H1 (cell line): Measurements from ENCODE around the gene ACBD6. TPM values are rescaled to one million over a fixed set of nuclear protein-coding genes. Genes with fewer than 3 reads are reported as not detected.

ENCODE experiments used
- BRCA1 ChIP-seq: IDR thresholded peaks from 2 replicates; pipeline ENCODE4 v1.6.1; 2012; ENCODE audit warnings: low read depth, low read length, improper control_type of control experiment
- CHD7 ChIP-seq: fragments of 300-600 bp; sonication (generic); IDR thresholded peaks from 2 replicates; pipeline ENCODE4 v1.7.1; 2012; ENCODE audit warnings: low read length, moderate library complexity, mild to moderate bottlenecking, inconsistent platforms; ENCODE audit not compliant: insufficient replicate concordance
- CTBP2 ChIP-seq: IDR thresholded peaks from 2 replicates; pipeline ENCODE4 v1.7.0; 2011; ENCODE audit warnings: borderline replicate concordance, mild to moderate bottlenecking, moderate library complexity, mixed read lengths, low read length; ENCODE audit not compliant: insufficient read depth, insufficient read length
- HDAC2 ChIP-seq, 2 experiments: fragments of 300-600 bp in 1 of 2; sonication (generic) in 1 of 2; IDR thresholded peaks; 2 replicates each; pipeline ENCODE4 v1.6.1; 2011 to 2012; ENCODE audit warnings: low read depth in 2 of 2, low read length in 2 of 2, mild to moderate bottlenecking in 2 of 2, moderate library complexity in 2 of 2, borderline replicate concordance in 1 of 2, inconsistent platforms in 1 of 2
- KDM4A ChIP-seq: IDR thresholded peaks from one replicate; pipeline ENCODE4 v1.7.1; 2012; ENCODE audit warnings: low read depth, mild to moderate bottlenecking, moderate library complexity, low read length, inconsistent platforms; ENCODE audit not compliant: severe bottlenecking
- SP4 ChIP-seq: IDR thresholded peaks from 2 replicates; pipeline ENCODE4 v1.6.1; 2012; ENCODE audit warnings: low read length, inconsistent platforms
- TCF12 ChIP-seq: IDR thresholded peaks from 2 replicates; pipeline ENCODE4 v1.6.1; 2011; ENCODE audit warnings: low read depth, mild to moderate bottlenecking, low read length
- YY1 ChIP-seq: IDR thresholded peaks from 2 replicates; pipeline ENCODE4 v1.6.1; 2011; ENCODE audit warnings: low read depth, mild to moderate bottlenecking, low read length
- polyA plus RNA-seq, 7 experiments: library from polyadenylated mRNA; depleted of rRNA in 3 of 7; stranded (reverse) in 5 of 7; unstranded in 2 of 7; fragments of >200 nt in 5 of 7; fragments of 200-250 nt in 2 of 7; gene quantifications; 1 replicate in 5 of 7; 2 replicates in 1 of 7; 4 replicates in 1 of 7; pipeline versions ENCODE4 v1.2.1 to v1.2.3, GENCODE V29; 2011 to 2013; ENCODE audit warnings: missing spikeins in 2 of 7, mixed read lengths in 2 of 7
- total RNA-seq: library from RNA; stranded (reverse); fragmentation: NEBNext Ultra II Directional; extraction: Animal tissue kit (Norgen Biotek cat#: 25700); gene quantifications from 2 replicates; pipeline ENCODE4 v1.2.1, GENCODE V29; 2021
- TF ChIP-seq, protein P1 (sequence below), 3 experiments: IDR thresholded peaks; 1 replicate in 2 of 3; 2 replicates in 1 of 3; pipeline versions ENCODE4 v1.5.1 to v1.6.1; 2011; ENCODE audit warnings: low read length in 3 of 3, mild to moderate bottlenecking in 3 of 3, inconsistent platforms in 2 of 3, low read depth in 1 of 3, moderate library complexity in 1 of 3; ENCODE audit not compliant: insufficient read depth in 1 of 3; ENCODE audit errors: control extremely low read depth in 1 of 3

The ACBD6 gene
- total and polyA plus RNA-seq, 2 of the 8 experiments (the other 6 are each of a cell fraction or from before 2014, with no cell fraction given), result 52.0 to 67.7 TPM

DNA sequence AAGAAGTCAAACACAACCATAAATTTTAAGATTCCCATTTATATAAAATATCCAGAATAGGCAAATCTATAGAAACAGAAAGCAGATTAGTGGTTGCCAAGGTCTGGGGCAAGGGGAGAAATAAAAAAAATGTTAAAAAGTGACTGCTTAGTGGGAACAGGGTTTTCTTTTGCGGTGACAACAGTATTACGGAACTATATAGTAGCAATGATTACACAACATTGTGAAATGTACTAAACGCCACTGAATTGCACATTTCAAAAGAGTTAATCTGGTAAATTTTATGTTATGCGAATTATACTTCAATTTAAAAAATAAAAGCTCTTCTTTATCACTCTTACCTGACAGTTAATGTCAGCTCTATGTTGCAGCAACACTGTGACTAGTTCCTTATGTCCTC, 105.2 kb downstream of the ACBD6 start (continued):
- TF ChIP-seq CHD7, result no peak
- no peak for TF ChIP-seq HDAC2 (IDR thresholded peaks at IDR 0.05; ENCODE audit: borderline replicate concordance in 1 of 2, low read depth in 2 of 2, low read length in 2 of 2)
- no peak for TF ChIP-seq BRCA1
- TF ChIP-seq, protein P1, sequence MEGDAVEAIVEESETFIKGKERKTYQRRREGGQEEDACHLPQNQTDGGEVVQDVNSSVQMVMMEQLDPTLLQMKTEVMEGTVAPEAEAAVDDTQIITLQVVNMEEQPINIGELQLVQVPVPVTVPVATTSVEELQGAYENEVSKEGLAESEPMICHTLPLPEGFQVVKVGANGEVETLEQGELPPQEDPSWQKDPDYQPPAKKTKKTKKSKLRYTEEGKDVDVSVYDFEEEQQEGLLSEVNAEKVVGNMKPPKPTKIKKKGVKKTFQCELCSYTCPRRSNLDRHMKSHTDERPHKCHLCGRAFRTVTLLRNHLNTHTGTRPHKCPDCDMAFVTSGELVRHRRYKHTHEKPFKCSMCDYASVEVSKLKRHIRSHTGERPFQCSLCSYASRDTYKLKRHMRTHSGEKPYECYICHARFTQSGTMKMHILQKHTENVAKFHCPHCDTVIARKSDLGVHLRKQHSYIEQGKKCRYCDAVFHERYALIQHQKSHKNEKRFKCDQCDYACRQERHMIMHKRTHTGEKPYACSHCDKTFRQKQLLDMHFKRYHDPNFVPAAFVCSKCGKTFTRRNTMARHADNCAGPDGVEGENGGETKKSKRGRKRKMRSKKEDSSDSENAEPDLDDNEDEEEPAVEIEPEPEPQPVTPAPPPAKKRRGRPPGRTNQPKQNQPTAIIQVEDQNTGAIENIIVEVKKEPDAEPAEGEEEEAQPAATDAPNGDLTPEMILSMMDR (IDR thresholded peaks at IDR 0.05; ENCODE audit: control extremely low read depth in 1 of 3, insufficient read depth in 1 of 3, low read depth in 1 of 3, low read length in 3 of 3), result no peak
- no peak for TF ChIP-seq YY1
- no peak for TF ChIP-seq TCF12
- TF ChIP-seq KDM4A, result no peak
- no peak for TF ChIP-seq SP4
- TF ChIP-seq CTBP2, result no peak
